ENCODE results near the gene SYNE4.
A peak's percentile ranks its signal among the peaks of the same experiment; 100 is the strongest.

SYNE4 gene

GRCh38 chr19:35966771-35967170 is 41.8 kb downstream of the SYNE4 start:
- TF ChIP-seq TEAD4 (IDR thresholded peaks at IDR 0.05) (no peak), CEBPB (IDR thresholded peaks at IDR 0.05) (no peak), ZBTB7A (IDR thresholded peaks at IDR 0.05; ENCODE audit: low read depth) (no peak), EGR1 (IDR thresholded peaks at IDR 0.05) (no peak), FOXM1 (IDR thresholded peaks at IDR 0.05; ENCODE audit: borderline replicate concordance, low read depth) (no peak), EP300 (IDR thresholded peaks at IDR 0.05; ENCODE audit: borderline replicate concordance) (no peak), RAD21 (IDR thresholded peaks at IDR 0.05; ENCODE audit: low read depth) (no peak), TCF12 (IDR thresholded peaks at IDR 0.05; ENCODE audit: low read depth) (no peak), YY1 (IDR thresholded peaks at IDR 0.05; ENCODE audit: low read depth) (no peak), TAF1 (IDR thresholded peaks at IDR 0.05; ENCODE audit: low read depth) (no peak), CREB1 (IDR thresholded peaks at IDR 0.05; ENCODE audit: low read depth) (no peak), NFIC (IDR thresholded peaks at IDR 0.05) (no peak), USF1 (IDR thresholded peaks at IDR 0.05) (no peak)
- TF ChIP-seq, protein P1, sequence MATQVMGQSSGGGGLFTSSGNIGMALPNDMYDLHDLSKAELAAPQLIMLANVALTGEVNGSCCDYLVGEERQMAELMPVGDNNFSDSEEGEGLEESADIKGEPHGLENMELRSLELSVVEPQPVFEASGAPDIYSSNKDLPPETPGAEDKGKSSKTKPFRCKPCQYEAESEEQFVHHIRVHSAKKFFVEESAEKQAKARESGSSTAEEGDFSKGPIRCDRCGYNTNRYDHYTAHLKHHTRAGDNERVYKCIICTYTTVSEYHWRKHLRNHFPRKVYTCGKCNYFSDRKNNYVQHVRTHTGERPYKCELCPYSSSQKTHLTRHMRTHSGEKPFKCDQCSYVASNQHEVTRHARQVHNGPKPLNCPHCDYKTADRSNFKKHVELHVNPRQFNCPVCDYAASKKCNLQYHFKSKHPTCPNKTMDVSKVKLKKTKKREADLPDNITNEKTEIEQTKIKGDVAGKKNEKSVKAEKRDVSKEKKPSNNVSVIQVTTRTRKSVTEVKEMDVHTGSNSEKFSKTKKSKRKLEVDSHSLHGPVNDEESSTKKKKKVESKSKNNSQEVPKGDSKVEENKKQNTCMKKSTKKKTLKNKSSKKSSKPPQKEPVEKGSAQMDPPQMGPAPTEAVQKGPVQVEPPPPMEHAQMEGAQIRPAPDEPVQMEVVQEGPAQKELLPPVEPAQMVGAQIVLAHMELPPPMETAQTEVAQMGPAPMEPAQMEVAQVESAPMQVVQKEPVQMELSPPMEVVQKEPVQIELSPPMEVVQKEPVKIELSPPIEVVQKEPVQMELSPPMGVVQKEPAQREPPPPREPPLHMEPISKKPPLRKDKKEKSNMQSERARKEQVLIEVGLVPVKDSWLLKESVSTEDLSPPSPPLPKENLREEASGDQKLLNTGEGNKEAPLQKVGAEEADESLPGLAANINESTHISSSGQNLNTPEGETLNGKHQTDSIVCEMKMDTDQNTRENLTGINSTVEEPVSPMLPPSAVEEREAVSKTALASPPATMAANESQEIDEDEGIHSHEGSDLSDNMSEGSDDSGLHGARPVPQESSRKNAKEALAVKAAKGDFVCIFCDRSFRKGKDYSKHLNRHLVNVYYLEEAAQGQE (IDR thresholded peaks at IDR 0.05; ENCODE audit: low read depth): no peak
- TF ChIP-seq, protein P2, sequence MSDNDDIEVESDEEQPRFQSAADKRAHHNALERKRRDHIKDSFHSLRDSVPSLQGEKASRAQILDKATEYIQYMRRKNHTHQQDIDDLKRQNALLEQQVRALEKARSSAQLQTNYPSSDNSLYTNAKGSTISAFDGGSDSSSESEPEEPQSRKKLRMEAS (IDR thresholded peaks at IDR 0.05): no peak

GRCh38 chr19:35963514-35963913 is 45.1 kb downstream of the SYNE4 start:
- TF ChIP-seq, protein P2 (IDR thresholded peaks at IDR 0.05): peak; percentile 71
- TF ChIP-seq, protein P1 (IDR thresholded peaks at IDR 0.05; ENCODE audit: low read depth): peak; percentile 98
- no peak for TF ChIP-seq USF1 (IDR thresholded peaks at IDR 0.05)

DNA sequence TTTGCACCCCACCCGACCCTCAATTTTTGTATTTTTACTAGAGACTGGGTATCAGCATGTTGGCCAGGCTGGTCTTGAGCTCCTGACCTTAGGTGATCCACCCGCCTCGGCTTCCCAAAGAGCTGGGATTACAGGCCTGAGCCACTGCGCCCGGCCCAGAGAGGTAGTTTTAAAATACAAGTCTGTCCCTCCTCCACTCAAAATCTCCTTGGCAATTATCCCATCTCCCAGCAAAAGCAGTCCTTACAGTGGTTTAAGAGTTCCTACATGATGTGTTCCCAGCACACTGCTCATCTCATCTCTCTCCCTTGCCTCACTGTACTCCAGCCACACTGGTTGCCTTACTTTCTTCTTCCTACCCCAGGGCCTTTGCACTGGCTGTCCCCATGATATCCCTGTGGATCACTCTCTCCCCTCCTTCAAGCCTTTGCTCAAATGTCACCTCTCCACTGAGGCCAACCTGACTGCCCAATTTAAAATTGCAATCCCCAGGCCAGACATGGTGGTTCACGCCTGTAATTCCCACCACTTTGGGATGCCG is 48.1 kb downstream of the SYNE4 start:
- TF ChIP-seq, protein P2 (IDR thresholded peaks at IDR 0.05): no peak
- TF ChIP-seq ZBTB7A (IDR thresholded peaks at IDR 0.05; ENCODE audit: low read depth) (no peak), EGR1 (IDR thresholded peaks at IDR 0.05) (no peak), RAD21 (IDR thresholded peaks at IDR 0.05; ENCODE audit: low read depth) (no peak), FOXM1 (IDR thresholded peaks at IDR 0.05; ENCODE audit: borderline replicate concordance, low read depth) (no peak), YY1 (IDR thresholded peaks at IDR 0.05; ENCODE audit: low read depth) (no peak), TEAD4 (IDR thresholded peaks at IDR 0.05) (no peak), NFIC (IDR thresholded peaks at IDR 0.05) (no peak), TCF12 (IDR thresholded peaks at IDR 0.05; ENCODE audit: low read depth) (no peak), CEBPB (IDR thresholded peaks at IDR 0.05) (no peak), USF1 (IDR thresholded peaks at IDR 0.05) (no peak), EP300 (IDR thresholded peaks at IDR 0.05; ENCODE audit: borderline replicate concordance) (no peak), CREB1 (IDR thresholded peaks at IDR 0.05; ENCODE audit: low read depth) (no peak), TAF1 (IDR thresholded peaks at IDR 0.05; ENCODE audit: low read depth) (no peak)
- TF ChIP-seq, protein P1 (IDR thresholded peaks at IDR 0.05; ENCODE audit: low read depth): no peak

DNA sequence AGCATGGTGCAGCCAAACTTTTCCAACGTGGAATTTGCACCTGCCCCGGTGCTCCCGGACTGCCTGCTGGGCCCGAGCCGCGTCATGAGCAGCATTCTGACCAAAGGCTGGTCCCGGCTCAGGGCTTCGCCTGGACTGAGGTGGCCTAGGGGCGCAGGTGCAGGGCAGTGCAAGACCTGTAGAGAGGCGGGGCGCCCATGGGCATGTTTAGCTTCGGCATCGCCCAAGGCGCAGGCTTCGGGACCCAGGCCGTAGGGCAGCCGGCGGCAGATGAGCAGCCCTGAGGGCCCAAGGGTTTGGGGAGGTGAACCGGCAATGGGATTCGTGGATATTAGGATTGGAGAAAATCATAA is 48.7 kb downstream of the SYNE4 start:
- TF ChIP-seq CEBPB (IDR thresholded peaks at IDR 0.05): no peak
- TF ChIP-seq RAD21 (IDR thresholded peaks at IDR 0.05; ENCODE audit: low read depth): no peak
- no peak for TF ChIP-seq NFIC (IDR thresholded peaks at IDR 0.05)
- TF ChIP-seq ZBTB7A (IDR thresholded peaks at IDR 0.05; ENCODE audit: low read depth): no peak
- no peak for TF ChIP-seq USF1 (IDR thresholded peaks at IDR 0.05)
- TF ChIP-seq, protein P1 (IDR thresholded peaks at IDR 0.05; ENCODE audit: low read depth): no peak
- TF ChIP-seq, protein P2 (IDR thresholded peaks at IDR 0.05): no peak
- TF ChIP-seq CREB1 (IDR thresholded peaks at IDR 0.05; ENCODE audit: low read depth): no peak
- no peak for TF ChIP-seq EGR1 (IDR thresholded peaks at IDR 0.05)
- TF ChIP-seq YY1 (IDR thresholded peaks at IDR 0.05; ENCODE audit: low read depth): no peak
- no peak for TF ChIP-seq TEAD4 (IDR thresholded peaks at IDR 0.05)
- no peak for TF ChIP-seq EP300 (IDR thresholded peaks at IDR 0.05; ENCODE audit: borderline replicate concordance)
- TF ChIP-seq TCF12 (IDR thresholded peaks at IDR 0.05; ENCODE audit: low read depth): no peak
- no peak for TF ChIP-seq TAF1 (IDR thresholded peaks at IDR 0.05; ENCODE audit: low read depth)
- no peak for TF ChIP-seq FOXM1 (IDR thresholded peaks at IDR 0.05; ENCODE audit: borderline replicate concordance, low read depth)

All from Ishikawa (cell line).